Left lung (tissue), 10 donors: ENCODE measurements around the gene CARS1. TPM values are rescaled to one million over a fixed set of nuclear protein-coding genes. Genes with fewer than 3 reads are reported as not detected.

Experiments
- ATAC-seq: fragments of 200-7000 bp; cut with Tn5 transposase; one replicate; pipeline ENCODE4 v1.9.1; 2020; ENCODE audit warnings: moderate library complexity
- DNase-seq, 4 donors: peaks; one replicate each; pipeline ENCODE4 v3.0.0-alpha.2; 2013 to 2020
- H3K27ac ChIP-seq, 2 donors: fragments of 200-600 bp; sonication (generic) in 1 of 2; one replicate each; pipeline versions ENCODE4 v1.5.0 to v1.8.0; 2020 to 2021
- H3K27me3 ChIP-seq, 2 donors: fragments of 200-600 bp; sonication (generic) in 1 of 2; one replicate each; pipeline versions ENCODE4 v1.5.0 to v1.8.0; 2020 to 2021
- H3K36me3 ChIP-seq, 2 donors: fragments of 200-600 bp; sonication (generic) in 1 of 2; one replicate each; pipeline versions ENCODE4 v1.5.0 to v1.8.0; 2020 to 2021
- H3K4me1 ChIP-seq, 2 donors: fragments of 200-600 bp; one replicate each; pipeline ENCODE4 v1.8.0; 2021
- H3K4me3 ChIP-seq, 2 donors: fragments of 200-600 bp; sonication (generic) in 1 of 2; one replicate each; pipeline versions ENCODE4 v1.5.0 to v1.8.0; 2020 to 2021; ENCODE audit warnings: mild to moderate bottlenecking in 1 of 2
- H3K9me3 ChIP-seq, 2 donors: fragments of 200-600 bp; sonication (generic) in 1 of 2; one replicate each; pipeline versions ENCODE4 v1.5.0 to v1.8.0; 2020 to 2021
- CTCF ChIP-seq, 2 donors: fragments of 200-600 bp; sonication (generic) in 1 of 2; IDR thresholded peaks; one replicate each; pipeline versions ENCODE4 v1.5.0 to v1.8.0; 2021; ENCODE audit warnings: antibody characterized with exemption in 2 of 2
- intact Hi-C, 2 donors: fragments of 100-400 bp; cut with DNase I; formaldehyde crosslinking; loops; one replicate each; pipeline versions ENCODE4 v1.11.2 to v1.14.2; 2022
- polyA plus RNA-seq, 6 donors: library from polyadenylated mRNA; unstranded; fragments of 120-200 nt; gene quantifications; one replicate each; pipeline ENCODE4 v1.2.1, GENCODE V29; 2013; ENCODE audit not compliant: insufficient read length in 6 of 6
- total RNA-seq, 2 donors: library from RNA; stranded (reverse); fragmentation: NEBNext Ultra II Directional; extraction: Animal tissue kit (Norgen Biotek cat#: 25700); gene quantifications; one replicate each; pipeline ENCODE4 v1.2.1, GENCODE V29; 2021
- donor health status: DM: no; HTN: yes; CAD: no.
- donor health status: DM: no; HTN: no; CAD: no.

CARS1 gene
- total and polyA plus RNA-seq, 8 donors: 28.3 to 49.9 (median 31.4) TPM

DNA sequence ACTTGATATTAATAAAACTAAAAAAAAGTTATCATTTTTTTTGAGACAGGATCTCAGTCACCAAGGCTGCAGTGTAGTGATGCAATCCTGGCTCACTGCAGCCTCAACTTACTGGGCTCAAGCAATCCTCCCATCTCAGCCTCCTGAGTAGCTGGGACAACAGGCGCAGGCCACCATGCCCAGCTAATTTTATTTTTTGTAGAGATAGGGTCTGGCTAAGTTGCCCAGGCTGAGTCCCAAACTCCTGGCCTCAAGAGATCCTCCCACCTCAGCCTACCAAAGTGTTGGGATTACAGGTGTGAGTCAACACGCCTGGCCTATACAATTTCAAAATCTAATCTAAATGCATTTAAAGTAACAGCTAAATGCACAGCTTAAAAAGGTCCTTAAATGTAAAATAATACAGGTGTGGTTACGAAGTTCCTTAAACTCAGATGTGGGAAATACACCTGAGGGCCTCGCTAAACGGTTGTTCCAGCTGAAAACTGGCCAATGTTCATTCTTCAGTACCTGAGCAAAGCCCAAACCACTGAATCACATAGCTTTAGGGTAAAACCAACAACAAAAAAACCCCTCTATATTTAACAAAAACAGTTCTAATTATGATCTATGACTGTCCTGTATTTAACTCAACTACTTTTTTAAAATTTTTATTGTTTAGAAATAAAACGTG, 76.9 kb downstream of the CARS1 start:
- H3K27ac ChIP-seq: no peak overlapping the region
- intact Hi-C loops: no loop called here
- no peaks in the 10 kb centered on the region for H3K9me3 ChIP-seq
- no peak overlapping the region for H3K4me3 ChIP-seq
- H3K36me3 ChIP-seq: peaks cover 0 to 44% of the 10 kb centered on the region in 2 donors
- TF ChIP-seq CTCF (IDR thresholded peaks at IDR 0.05): no peak
- H3K4me1 ChIP-seq: peaks cover 0 to 24% of the 10 kb centered on the region in 2 donors
- ATAC-seq: no peak
- H3K27me3 ChIP-seq: no peaks in the 10 kb centered on the region
- no peak for DNase-seq

- Histone ChIP-seq H3K27me3 (no peaks in the 10 kb centered on the region), H3K4me3 (no peak overlapping the region), H3K9me3 (no peaks in the 10 kb centered on the region), H3K36me3 (peaks cover 0 to 76% of the 10 kb centered on the region in 2 donors), H3K4me1 (peaks cover 0 to 5% of the 10 kb centered on the region in 2 donors), H3K27ac (no peak overlapping the region)
- ATAC-seq (no peak), DNase-seq (no peak)
- TF ChIP-seq CTCF (IDR thresholded peaks at IDR 0.05): no peak
- intact Hi-C loops: no loop called here
Observed at GRCh38 chr11:2977113-2977512, 80.1 kb downstream of the CARS1 start.

DNA sequence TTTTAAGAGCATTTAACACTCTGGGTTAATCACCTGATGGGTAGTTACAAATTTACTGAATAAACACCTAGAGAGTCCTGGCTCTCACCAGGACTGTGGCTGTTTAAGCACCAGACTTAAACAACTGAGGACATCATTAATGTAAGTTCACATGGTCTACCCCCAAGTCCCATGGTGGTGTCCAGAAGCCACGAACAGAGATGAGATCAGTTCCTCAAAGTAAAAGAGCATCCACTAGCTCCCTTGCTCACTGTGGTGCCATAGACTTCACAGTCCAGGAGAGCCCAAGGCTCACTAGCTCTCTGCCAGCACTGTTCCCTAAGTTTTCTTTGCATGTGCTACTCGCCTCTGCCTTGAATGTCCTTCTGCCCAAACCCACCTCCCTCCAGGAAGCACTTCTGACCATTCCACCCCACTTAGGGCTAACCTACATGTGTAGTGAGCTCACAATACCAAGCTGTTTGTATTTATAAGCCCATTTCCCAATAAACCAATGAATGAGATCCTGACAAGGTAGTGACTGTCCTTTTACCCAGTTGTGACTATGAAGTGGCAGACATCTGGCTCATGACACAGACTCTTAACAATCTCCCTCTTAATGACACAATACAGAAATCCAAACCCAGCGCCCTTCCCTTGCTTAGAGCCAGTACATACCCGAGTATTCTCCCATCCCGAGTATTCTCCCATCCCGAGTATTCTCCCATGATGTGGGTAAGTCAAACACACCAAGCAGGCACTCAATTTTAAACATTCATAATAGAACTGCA, 80.7 kb downstream of the CARS1 start:
- Histone ChIP-seq H3K9me3 (no peaks in the 10 kb centered on the region), H3K36me3 (peaks cover 0 to 82% of the 10 kb centered on the region in 2 donors), H3K27me3 (no peaks in the 10 kb centered on the region), H3K27ac (no peak overlapping the region), H3K4me1 (no peaks in the 10 kb centered on the region), H3K4me3 (no peak overlapping the region)
- ATAC-seq (no peak), DNase-seq (no peak)
- TF ChIP-seq CTCF (IDR thresholded peaks at IDR 0.05): no peak
- intact Hi-C loops: no loop called here

DNA sequence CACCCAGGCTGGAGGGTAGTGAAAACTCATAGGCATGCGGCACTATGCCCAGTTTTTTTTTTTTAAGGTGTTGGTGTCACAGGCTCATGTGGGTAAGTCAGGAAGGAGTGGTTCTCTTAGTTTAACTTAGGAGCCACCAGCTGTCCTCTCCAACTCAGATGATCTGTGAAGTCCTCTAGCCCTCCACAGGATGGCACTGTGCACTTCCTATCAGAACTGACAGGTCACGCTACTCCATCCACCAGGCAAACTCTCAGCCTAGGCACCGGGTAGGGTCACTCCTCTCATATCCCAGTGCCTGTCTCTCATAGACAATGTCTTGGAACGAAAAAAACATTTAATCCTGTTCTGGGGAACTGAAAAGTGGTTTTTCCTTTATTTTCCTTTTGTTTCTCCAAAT, 81.6 kb downstream of the CARS1 start:
- peak in 1 of 2 donors; percentile 23 for TF ChIP-seq CTCF (IDR thresholded peaks at IDR 0.05)
- H3K27ac ChIP-seq: no peak overlapping the region
- no peak for DNase-seq
- ATAC-seq: peak; percentile 65
- peaks cover 0 to 91% of the 10 kb centered on the region in 2 donors for H3K36me3 ChIP-seq
- H3K9me3 ChIP-seq: no peaks in the 10 kb centered on the region
- H3K27me3 ChIP-seq: no peaks in the 10 kb centered on the region
- no peak overlapping the region for H3K4me3 ChIP-seq
- no peaks in the 10 kb centered on the region for H3K4me1 ChIP-seq
- intact Hi-C loops: no loop called here

DNA sequence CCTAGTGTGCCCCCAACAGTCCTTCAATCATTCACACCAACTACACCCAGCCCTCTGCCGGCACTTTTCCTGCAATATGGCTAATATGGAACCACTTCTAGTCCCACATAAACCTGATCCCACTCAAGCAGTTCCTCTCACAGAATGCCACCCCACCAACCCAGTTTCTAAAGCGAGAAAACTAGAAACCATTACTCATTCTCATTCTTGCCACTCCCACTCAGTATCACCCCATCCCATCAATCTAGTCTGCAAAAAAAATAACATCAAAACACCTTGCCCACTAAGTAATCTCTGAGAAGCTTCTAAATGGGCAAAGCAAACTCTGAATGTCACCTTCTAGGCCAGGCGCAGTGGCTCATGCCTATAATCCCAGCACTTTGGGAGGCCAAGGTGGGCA, 83.0 kb downstream of the CARS1 start:
- H3K36me3 ChIP-seq: peaks cover 0 to 100% of the 10 kb centered on the region in 2 donors

More for the DNA sequence above, 83.0 kb downstream of the CARS1 start:
- intact Hi-C loops: no loop called here
- no peak for TF ChIP-seq CTCF (IDR thresholded peaks at IDR 0.05)
- Histone ChIP-seq H3K4me1 (no peaks in the 10 kb centered on the region), H3K27ac (no peak overlapping the region), H3K27me3 (no peaks in the 10 kb centered on the region), H3K9me3 (no peaks in the 10 kb centered on the region), H3K4me3 (no peak overlapping the region)
- ATAC-seq (no peak), DNase-seq (no peak)
